Stimulated activated CD4-positive, alpha-beta T cell treated with anti-CD3 and anti-CD28 coated beads, Interleukin-15, amount 100 ng/mL, for 24 hours (primary cell): Measurements from ENCODE around the gene RASSF4.

Experiments used
- DNase-seq: peaks from one replicate; pipeline ENCODE4 v3.0.0-alpha.2; 2020

Gene RASSF4

DNA sequence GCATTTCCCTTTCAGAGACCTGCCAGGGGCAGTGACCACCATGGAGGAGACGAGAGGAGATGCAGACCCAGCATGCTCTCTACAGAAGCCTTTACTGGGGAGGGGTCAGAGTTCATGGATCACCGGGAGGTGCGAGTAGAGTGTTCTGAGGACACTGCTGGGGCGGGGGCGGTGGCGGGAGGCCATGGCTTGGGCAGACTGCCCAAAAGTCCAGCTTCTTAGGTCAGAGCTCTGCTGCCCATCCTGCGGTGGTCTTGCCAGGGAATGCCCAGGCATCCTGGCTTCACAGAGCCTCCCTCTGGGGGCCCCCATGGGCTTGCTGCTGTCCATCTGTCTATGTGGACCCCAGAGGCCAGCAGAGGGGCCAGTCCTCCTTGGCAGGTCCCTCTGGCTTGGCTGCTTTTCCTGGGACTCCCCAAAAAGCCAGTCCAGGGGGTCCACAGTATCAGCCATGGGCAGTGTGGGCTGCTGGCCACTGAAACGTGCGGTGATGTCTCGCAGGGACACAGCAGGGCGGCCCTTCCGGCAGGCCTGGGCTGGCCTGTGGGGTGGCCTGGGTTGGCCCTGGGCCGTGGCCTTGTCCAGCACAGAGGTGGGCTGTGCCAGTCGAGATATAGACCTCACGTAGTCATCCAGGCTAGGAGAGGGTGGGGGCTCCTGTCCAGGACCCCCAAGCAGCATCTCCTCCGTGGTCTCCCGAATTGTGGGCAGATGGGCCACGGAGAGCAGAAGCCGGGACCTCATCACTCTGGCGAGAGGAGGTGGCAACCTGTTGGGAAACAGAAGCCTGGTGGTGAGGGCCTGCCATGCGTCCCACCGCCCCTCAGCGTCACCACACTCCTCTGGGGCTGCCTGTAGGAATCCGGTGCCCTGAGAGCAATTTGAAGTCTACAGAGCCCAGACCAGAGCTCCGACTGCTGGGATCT lies 17.9 kb downstream of the RASSF4 start:
- DNase-seq = no peak

DNA sequence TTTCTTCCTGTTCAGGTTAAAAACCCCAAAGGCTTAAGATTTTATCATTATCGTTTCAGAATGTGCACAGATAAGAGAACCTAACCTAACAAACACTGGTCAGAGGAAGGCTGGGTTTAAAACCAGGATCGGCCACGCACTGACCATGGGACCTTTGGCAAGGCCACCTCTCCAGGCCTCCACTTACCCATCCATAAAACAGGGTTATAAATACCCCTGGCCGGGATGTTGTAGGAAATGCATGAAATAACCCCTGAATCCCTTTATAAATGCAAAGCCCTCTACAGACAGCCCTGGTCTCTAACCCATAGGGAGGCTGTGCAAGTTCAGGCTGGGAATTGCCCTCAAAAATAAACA lies 18.6 kb downstream of the RASSF4 start:
- DNase-seq = no peak

DNA sequence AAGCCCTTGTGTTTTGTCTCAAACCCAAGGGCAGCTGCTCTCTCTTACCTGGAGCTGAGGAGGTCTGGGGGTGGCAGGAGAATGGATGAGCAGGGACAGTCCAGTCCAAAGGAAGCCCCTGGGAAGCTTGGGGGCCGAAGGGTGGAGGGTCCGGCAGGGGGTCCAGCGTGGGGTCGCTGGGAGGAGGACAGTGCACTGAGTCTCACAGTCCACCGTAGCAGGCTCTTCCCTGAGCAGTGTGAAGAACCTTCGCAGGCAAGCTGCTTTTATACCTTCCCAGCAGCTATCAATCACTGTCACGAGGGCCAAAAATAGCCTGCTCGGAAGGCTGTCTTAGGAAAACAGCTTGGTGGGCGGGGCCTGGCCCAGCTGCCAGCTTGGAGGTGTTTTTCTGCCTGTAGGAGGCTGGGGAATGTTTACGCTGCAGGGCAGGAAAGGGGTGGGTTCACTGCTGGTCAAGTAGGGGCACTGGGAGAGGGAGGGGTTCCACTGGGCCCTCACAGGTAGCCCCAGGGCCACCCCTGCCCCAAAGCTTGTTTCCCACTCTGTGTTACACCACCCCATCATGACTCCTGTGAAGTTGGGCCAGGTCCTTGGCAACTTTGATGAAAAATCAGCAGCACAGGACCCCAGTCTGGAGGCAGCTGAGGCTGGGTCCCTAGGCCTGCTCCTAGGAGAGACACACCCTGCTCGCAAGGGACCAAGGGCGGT lies 19.1 kb downstream of the RASSF4 start, which contains the start of gene DEPP1:
DEPP1 (minus strand) TSS at position 240 of the 711 bp plus-strand sequence. CDS start 779 bp downstream, outside the sequence.
- peak; percentile 36 for DNase-seq

DNA sequence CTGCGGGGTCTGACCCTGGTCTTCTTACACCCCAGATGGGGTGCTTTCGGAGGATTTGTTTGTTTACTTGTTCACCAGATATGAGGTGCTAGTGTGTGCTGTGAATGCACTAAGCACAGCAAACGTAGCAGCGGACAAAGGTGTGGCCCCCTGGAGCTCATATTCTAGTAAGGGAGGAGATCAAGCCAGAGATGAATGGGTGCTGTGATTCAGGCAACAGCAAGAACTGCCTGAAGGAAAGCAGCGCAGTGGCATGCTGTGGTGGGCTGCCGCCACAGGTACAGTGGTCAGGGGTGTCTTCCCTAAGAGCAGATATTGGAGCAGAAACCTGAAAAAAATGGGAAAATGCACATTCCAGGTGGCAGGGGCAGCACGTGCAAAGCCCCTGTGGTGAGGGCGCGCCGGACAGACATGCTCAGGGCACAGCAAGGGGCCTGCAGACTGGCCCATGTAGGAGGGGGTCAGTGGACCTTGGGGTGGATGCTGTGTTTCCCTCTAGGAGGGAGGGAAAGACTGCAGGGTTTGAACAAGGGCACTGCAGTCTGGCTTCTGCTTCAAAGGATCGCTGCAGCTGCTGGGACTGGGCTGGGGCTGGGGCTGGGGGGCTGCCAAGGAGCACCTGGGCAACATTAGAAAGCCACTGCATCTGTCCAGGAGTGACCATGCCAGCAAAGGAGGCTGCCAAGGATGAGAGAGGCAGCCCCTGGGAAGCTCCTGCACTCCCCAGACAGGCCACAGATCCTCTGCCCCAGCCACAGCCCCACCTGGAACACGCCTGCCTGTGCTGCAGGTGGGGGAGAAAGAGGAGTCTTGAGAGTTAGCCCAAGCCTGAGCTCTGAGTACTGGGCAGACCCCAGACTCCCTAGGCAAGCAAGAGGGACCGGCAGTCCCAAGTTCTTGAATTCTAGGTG lies 19.9 kb downstream of the RASSF4 start:
- no peak for DNase-seq

DNA sequence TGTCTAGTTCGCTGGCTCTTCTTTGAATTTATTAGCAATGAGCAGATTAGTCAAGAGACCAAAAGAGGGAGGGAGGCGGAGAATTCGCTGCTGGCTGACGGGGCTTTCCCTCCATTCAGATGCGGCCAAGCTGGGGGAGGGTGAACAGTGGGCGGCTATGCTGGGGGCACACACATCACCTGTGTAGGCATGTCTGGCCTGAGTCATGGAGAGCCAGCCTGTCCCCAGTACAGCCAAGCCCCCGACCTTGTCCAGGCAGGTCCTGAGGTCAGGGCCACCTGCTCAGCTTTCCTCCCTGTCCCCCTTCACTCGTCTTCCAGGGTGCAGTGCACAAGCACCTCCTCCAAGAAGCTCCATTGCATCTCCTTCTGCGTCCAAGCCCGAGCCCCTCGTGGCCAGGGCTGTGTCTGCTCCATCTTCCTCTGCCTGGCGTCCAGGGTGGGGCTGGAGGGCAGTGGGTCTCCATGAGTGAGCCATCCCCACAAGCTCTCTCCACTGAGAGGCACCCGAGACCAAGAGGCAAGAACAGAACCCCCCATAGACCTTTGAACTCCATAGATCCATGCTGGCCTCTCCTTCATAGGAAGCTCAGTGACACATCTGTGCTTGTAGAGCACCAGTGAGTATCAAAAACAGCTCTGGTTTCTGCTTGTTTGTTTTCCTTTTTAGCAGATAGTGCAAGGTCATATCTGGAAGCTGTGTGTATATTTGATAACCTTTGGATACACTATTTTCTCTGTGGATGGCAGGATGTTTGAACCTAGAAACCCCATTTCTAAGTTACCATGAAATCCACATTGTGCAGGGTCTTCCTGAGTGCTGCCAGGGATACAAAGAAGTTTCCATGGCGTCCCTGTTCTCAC lies 20.9 kb downstream of the RASSF4 start:
- no peak for DNase-seq

DNA sequence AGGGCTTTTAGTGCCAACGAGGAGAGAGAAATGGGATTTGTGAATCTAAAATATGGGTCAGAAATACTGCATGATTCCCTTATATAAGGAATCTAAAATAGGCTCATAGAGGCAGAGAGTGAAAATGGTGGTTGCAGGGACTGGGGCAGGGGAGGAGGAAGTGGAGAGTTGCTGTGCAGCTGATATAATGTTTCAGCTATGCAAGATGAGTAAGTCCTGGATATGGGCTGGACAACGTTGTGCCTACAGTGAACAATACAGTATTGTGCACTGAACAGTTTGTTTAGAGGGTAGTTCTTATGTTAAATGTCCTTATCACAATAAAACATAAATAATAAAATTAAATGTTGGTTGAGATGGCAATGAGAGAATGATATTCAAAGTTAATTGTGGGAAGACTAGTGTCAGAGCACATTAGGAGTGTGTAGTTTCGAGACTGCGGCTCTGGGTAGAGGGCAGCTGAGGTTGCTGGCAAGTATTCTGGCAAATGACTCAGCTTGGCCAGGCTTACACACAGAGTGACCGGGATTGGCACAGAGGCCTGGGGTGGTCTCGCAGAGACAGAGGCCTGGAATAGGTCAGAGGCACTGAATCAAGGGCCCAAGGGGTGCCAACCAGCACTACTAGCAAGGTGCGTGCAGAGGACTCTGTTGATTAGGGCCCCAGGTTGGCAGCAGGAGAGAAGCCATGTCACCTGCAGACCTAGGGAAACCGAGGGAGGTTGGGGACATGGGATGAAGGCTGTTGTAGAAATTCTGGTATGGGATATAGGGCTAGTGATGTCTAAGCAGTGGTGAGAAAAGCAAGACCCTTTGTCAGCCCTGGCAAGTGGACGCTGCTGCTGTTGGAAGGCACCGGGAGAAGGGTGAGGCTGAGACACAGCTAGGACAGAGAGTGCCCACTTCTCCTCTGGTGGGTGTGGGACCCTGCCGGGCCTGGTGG lies 21.8 kb downstream of the RASSF4 start:
- DNase-seq = no peak

DNA sequence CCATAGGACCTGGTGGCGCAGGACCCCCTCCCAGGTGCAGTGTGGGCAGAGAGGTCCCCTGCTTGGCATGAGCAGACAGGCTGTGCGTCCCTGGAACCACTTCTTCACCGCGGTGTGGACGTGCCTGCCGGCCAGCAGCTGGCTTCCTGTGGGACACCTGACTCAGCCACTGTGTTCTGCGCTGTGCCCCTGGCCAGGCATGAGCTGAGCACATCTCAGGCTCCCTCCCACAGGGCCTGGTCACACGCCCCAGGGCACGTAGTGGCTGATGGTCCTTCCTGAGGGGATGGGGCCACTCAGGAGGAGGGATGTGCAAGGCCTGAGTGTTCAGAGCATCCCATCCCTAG lies 22.5 kb downstream of the RASSF4 start:
- DNase-seq = no peak

DNA sequence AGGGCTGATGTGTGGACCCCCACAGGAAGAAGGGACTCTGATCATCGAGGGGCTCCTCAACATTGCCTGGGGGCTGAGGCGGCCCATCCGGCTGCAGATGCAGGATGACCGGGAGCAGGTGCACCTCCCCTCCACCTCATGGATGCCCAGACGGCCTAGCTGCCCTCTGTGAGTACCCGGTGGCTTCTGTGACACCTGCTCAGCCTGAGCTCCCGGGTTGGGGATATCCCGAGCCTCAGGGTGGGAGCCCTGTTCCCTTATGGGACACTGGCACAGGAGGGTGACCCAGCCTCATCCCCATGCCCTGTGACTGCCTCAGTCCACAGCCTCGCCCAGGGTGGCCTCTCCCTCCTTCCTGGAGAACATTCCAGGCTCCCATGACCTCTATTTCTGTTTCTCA lies 22.9 kb downstream of the RASSF4 start:
- no peak for DNase-seq

DNA sequence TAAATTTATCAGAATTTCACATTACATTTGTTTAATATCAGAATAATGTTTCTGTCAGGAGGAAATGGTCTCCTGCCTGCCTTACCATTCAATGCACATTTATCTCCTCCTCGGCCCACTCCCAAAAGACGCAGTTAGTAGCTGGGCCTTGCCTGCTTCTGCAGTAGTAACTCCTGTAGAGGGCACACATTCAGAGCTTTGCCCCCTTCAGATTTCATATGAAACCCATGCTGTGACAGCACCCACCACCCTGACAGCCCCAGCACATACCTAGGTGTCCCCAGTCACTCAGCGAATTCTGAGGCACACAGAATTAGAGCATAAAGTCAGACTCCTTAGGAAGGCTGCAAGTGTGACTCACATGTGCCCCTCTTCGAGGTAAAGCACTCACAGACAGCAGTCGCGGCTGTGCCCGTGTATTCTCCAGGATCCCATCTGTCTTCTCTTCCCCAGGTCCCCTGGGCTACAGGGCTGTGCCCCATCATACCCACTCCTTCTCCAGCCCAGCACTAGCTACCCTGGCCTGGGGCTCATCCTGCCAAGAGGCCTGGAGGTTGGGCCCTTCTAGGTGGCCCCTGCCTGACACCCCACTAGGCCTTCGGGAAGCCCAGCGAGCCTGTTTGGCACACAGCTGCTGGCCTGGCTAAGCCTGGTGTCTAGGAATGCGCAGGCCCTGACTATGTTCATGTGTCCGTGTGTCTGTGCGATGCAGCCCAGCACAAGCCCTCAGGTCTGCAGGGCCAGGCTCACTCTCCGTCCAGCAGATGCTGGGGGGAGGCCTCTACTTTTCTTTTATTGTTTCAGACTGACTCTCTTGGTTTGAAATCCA lies 23.7 kb downstream of the RASSF4 start:
- DNase-seq = no peak

DNA sequence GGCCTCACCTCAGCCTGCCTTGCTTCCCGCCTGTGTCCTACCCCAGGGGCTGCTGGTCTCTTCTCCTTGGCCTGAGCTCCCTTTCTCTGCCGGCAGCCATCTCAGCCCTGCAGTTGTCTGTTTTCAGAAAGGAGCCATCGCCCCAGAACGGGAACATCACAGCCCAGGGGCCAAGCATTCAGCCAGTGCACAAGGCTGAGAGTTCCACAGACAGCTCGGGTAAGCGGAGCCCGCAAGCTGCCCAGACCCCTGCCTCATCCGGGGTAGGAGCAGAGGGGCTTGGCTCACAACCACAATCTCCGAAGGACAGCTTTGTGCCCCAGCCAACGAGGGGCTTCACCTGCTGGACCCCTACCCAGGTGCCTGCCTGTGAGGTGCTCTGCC lies 24.3 kb downstream of the RASSF4 start:
- DNase-seq = no peak

DNA sequence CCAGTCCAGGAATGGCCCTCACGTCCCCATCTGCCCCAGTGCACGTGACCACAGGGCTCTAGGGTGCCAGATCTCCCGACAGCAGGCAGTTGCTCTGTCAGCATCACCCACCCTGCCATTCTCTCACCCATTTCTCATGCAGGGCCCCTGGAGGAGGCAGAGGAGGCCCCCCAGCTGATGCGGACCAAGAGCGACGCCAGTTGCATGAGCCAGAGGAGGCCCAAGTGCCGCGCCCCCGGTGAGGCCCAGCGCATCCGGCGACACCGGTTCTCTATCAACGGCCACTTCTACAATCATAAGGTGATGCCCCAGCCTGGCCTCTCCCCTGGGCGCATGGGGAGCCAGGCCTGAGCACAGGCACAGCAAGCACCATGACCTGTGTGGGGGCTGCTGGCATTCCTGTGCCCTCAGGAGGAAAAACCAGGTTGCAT lies 25.1 kb downstream of the RASSF4 start:
- DNase-seq = no peak

DNA sequence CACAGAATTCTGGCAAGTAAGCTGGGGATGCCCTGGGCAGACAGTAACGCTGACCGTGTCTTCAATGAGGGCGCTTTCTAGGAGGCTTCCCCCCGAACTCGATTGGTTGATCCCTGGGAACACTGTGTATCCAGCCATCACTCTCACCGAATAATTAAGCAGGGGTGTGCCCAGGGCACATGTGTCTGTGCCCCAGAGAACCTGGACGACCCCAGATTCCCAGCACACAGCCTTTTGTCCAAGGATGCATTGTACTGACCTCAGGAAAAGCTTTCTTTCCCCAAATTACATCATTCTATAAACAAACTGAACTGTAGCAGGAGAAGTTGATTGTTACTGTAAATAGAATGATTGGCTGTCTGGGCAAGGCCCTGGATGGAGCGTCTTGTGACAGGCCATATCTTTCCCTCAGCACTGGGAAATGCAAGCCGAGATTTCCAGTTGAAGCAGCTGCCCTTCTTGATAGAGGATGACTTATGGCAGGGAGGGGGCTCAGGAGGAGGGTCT lies 25.6 kb downstream of the RASSF4 start:
- no peak for DNase-seq

DNA sequence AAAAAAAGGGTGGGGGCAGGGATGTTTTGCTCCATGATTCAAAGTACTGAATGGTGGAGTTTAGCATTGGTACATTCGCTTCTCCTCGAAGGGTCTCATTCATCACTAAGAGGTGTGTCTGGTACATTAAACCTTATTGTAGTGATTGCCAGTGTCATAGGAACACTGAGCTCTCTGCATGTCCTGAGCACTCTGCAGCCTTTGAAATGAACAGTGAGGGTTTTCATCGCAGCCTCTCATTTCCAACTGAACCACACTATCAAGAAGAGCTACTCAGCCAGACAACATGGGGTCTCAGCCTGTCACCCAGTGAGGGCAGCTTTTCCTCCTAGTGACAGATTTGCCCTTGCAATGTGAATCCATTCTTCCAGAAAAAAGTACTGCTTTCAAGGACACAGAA lies 26.6 kb downstream of the RASSF4 start:
- DNase-seq = no peak

DNA sequence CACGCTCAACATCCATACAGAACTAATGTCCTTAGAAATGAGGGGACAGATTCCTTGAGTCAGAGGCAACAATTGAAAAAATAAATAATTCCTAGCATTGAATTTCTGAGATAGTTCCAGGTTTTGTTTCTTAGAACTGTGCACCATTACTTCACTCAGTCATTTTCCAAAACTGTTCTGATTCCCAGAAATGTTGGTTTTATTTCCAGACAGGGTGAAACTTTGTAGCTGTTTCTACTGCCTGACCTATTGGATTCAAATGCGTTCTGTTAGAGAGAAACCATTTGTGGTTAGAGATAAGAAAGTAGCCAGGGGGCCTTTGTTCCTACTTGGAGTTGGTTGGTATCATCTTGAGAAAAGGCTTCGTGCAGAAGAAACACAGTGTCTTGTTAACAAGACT lies 27.1 kb downstream of the RASSF4 start:
- DNase-seq = no peak

DNA sequence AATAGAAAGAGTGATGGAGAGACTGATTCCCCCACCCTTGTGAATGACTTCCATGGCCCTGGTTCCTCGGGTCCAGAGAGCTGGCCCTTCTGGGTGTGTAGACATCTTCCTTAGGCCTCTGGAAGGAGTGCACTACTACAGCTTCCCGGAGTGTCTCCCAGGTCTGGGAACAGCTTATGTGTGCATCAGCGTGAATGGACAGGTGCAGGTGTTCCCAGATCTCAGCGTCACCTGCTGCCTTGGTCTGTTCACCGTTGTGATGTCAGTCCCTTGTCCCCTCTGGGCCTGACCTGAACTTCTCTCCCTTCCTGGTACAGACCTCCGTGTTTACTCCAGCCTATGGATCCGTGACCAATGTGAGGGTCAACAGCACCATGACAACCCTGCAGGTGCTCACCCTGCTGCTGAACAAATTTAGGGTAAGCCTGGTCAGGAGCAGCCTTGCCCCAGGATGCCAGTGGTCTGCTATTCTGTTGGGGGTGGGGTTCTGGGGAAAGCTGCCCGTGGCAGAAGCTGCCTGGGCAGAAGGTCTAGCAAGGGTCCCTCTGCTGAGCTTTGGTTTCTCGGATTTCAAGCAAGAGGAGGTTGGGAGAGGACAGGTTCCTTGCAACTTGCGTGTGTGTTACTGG lies 29.5 kb downstream of the RASSF4 start:
- DNase-seq = no peak

DNA sequence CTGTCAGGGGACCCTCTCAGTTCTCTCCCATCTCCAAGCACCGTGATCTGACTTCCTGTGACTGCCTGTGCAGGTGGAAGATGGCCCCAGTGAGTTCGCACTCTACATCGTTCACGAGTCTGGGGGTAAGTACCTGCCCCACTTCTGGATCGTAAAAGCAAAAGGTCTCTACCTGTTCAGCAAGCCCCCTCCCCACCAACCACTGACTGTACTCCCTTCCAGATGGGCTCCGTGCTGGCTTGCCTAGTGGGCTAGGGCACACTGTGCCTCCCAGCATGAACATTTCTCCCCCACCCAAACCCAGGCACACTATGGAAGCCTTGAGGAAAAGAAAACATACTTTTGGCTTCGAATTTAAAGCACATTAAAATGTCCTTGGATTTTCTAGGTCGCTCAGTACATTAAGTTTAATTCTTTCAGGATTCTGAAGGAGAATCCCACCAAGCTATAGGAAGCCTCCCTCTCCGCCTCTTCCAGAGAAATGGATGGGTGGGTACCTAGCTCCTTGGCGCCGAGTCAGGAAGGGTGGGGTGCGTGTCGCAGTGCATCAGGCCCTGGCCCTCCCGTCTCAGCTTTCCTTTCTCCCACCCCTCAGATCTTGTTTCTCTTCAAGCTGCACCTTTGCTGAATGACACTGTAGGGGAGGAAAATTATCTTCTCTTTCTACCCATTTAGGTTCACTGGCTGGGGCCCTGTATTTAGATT lies 30.1 kb downstream of the RASSF4 start:
- no peak for DNase-seq

DNA sequence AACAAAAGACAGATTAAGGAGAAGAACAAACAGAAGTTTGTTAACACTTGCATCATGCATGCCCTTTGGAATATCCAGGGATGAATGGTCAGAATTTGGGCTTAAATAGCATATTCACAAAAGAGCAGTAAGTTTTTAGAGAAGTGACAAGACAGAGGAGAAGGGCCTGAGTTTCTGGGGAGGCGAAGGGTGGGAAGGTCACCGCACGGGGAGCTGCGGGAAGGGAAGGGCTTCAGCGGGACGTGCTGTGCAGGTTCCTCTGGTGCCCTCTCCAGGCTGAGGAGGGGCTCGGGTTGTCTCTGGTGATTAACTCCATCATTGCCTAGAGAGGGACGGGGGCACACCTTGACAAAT lies 30.7 kb downstream of the RASSF4 start:
- no peak for DNase-seq

DNA sequence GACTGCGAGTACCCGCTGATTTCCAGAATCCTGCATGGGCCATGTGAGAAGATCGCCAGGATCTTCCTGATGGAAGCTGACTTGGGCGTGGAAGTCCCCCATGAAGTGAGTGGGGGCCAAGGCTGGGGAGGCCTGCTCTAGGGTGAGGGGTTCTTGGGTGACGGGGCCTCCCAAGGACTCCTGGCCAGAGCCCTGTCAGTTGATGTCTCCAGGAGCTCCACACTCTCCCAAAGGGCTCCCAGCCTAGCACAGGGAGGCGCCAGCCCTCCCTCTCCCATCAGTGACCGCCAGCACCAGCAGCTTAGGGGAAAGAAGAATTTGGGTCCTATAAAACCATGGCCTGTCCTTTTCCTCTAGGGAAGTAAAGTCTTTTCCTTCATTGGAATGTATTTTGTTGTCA lies 31.4 kb downstream of the RASSF4 start:
- no peak for DNase-seq

DNA sequence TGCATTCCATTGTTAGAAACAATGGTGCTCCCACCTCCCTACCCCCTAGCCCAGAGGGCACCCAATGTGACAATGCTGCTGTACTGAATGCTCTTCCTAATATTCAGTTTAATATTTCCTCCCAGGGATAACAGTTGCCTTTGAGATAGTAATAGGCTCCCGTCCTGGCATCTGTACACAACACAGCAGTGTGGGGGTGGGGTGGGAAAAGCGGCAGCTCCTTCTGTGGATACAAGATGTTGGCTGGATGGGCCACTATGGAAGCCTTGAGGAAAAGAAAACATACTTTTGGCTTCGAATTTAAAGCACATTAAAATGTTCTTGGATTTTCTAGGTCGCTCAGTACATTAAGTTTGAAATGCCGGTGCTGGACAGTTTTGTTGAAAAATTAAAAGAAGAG lies 32.0 kb downstream of the RASSF4 start:
- DNase-seq = no peak
